Neural progenitor cell (in vitro differentiated cells): Measurements from ENCODE around the gene OSCP1.

Experiments
- CTCF ChIP-seq: fragments of 200-600 bp; sonication (generic); IDR thresholded peaks from 2 replicates; pipeline ENCODE4 v1.5.1; 2017; ENCODE audit warnings: antibody characterized with exemption, mild to moderate bottlenecking
- EZH2phosphoT487 ChIP-seq: fragments of 200-600 bp; sonication (generic); IDR thresholded peaks from 2 replicates; pipeline ENCODE4 v1.6.1; 2017; ENCODE audit warnings: antibody characterized with exemption

- no peak for TF ChIP-seq CTCF
- TF ChIP-seq EZH2phosphoT487: no peak
These were observed 62.9 kb downstream of the OSCP1 start for GRCh38 chr1:36387141-36387949.
